Skeletal muscle satellite cell (primary cell): Measurements from ENCODE around the gene IGFN1.

Source experiments
- H3K27me3 ChIP-seq: 2 replicates; pipeline ENCODE4 v1.7.0; 2013; ENCODE audit warnings: low read length; ENCODE audit not compliant: control insufficient read depth, insufficient read depth
- H3K36me3 ChIP-seq: 2 replicates; pipeline ENCODE4 v1.7.0; 2013; ENCODE audit warnings: mild to moderate bottlenecking, control low read depth, low read length; ENCODE audit not compliant: insufficient read depth
- H3K4me1 ChIP-seq: 2 replicates; pipeline ENCODE4 v1.7.0; 2013; ENCODE audit warnings: low read length; ENCODE audit not compliant: control insufficient read depth, insufficient read depth
- H3K4me2 ChIP-seq: 2 replicates; pipeline ENCODE4 v1.7.0; 2013; ENCODE audit warnings: mild to moderate bottlenecking, low read length
- H3K4me3 ChIP-seq: 2 replicates; pipeline ENCODE4 v1.7.0; 2013; ENCODE audit warnings: low read length
- H3K9ac ChIP-seq: 2 replicates; pipeline ENCODE4 v1.7.0; 2013; ENCODE audit warnings: mild to moderate bottlenecking, low read depth, low read length, moderate library complexity
- H3K9me3 ChIP-seq: replicated peaks from 2 replicates; pipeline ENCODE4 v1.7.0; 2013; ENCODE audit warnings: mild to moderate bottlenecking, control low read depth, low read length

IGFN1 gene

GRCh38 chr1:201264554-201264953, 73.9 kb downstream of the IGFN1 start:
- H3K27me3 ChIP-seq: no peaks in the 10 kb centered on the region

GRCh38 chr1:201265756-201266155, 75.1 kb downstream of the IGFN1 start:
- Histone ChIP-seq H3K4me1 (peaks cover 52% of the 10 kb centered on the region), H3K27me3 (no peaks in the 10 kb centered on the region), H3K4me2 (no peak overlapping the region), H3K36me3 (no peaks in the 10 kb centered on the region), H3K9me3 (no peaks in the 10 kb centered on the region), H3K4me3 (no peak overlapping the region), H3K9ac (no peak overlapping the region)

More at GRCh38 chr1:201264554-201264953, 73.9 kb downstream of the IGFN1 start:
- no peak overlapping the region for H3K9ac ChIP-seq
- H3K4me2 ChIP-seq: no peak overlapping the region
- H3K9me3 ChIP-seq: no peaks in the 10 kb centered on the region
- H3K36me3 ChIP-seq: no peaks in the 10 kb centered on the region
- H3K4me3 ChIP-seq: no peak overlapping the region
- peaks cover 64% of the 10 kb centered on the region for H3K4me1 ChIP-seq

GRCh38 chr1:201266276-201266675, 75.7 kb downstream of the IGFN1 start:
- Histone ChIP-seq H3K9ac (peak overlapping the region; percentile 46), H3K36me3 (no peaks in the 10 kb centered on the region), H3K9me3 (no peaks in the 10 kb centered on the region), H3K4me1 (peaks cover 48% of the 10 kb centered on the region), H3K27me3 (no peaks in the 10 kb centered on the region), H3K4me3 (no peak overlapping the region), H3K4me2 (peak overlapping the region; percentile 63)

GRCh38 chr1:201266774-201267173, 76.2 kb downstream of the IGFN1 start:
- Histone ChIP-seq H3K9me3 (no peaks in the 10 kb centered on the region), H3K9ac (peak overlapping the region; percentile 69), H3K4me2 (peak overlapping the region; percentile 63), H3K36me3 (no peaks in the 10 kb centered on the region), H3K4me1 (peaks cover 43% of the 10 kb centered on the region), H3K4me3 (no peak overlapping the region), H3K27me3 (no peaks in the 10 kb centered on the region)

DNA sequence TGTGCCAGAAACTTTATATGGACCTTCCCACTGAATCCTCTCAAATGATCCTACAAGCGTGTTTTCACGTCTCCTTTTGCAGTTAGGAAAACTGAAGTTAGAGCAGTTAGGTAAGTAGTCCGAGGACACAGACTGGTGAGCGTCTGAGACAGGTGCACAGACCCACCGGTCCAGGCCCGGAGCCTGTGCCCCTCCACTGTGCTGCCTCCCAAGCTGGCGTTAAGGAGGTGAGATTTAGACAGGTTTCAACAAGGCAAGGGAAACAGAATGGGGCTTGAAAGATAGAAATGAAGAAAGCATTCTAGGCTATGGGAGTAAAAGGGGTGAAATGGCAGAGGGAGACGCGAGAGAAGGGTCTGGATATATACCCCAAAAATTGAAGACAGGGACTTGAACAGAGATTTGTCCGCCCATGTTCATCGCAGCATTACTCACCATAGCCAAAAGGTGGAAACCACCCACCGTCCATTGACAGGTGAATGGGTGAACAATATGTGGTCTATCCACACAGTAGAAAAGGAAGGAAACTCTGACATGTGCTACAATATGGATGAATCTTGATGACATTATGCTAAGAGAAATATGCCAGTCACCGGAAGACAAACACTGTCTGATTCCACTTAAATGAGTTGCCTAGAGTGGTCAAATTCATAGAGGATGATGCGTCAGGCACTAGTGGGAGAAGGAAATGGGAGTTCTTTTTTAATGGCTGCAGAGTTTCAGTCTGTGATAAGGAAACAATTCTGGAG, 77.0 kb downstream of the IGFN1 start:
- Histone ChIP-seq H3K27me3 (no peaks in the 10 kb centered on the region), H3K4me1 (peaks cover 42% of the 10 kb centered on the region), H3K36me3 (no peaks in the 10 kb centered on the region), H3K9ac (peak overlapping the region; percentile 69), H3K9me3 (no peaks in the 10 kb centered on the region), H3K4me3 (no peak overlapping the region), H3K4me2 (peak overlapping the region; percentile 63)

DNA sequence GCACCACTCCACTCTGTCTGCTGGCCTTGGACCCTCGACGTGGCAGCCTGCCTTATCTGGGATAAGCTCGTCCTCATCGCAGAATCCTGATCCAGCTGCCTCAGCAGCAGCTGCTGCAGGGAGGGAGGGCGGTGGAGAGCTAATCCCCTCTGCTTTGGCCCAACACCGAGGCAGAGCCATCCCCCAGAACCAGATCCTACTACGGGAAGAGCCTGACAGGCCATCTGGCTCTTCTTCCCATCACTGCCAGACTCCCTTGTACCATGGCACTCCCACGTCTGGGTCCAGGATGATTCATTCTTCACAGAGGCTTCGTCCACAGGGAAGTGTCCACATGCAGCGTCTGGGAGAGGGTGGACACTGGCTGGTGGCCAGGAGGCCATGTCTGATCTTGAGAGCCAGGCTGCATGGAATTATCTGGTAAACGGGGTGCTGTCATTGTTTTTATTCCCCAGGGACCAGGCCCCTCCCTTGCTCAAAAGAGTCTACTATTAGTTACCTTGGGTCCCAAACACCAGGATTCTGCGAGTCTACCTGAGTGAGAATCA, 78.1 kb downstream of the IGFN1 start:
- H3K36me3 ChIP-seq: no peaks in the 10 kb centered on the region
- no peaks in the 10 kb centered on the region for H3K9me3 ChIP-seq
- peak overlapping the region; percentile 63 for H3K9ac ChIP-seq
- peak overlapping the region; percentile 21 for H3K4me3 ChIP-seq
- peak overlapping the region; percentile 53 for H3K4me2 ChIP-seq
- H3K27me3 ChIP-seq: no peaks in the 10 kb centered on the region
- peaks cover 42% of the 10 kb centered on the region for H3K4me1 ChIP-seq

- Histone ChIP-seq H3K4me3 (no peak overlapping the region), H3K4me1 (peaks cover 44% of the 10 kb centered on the region)
Measured at GRCh38 chr1:201269281-201269680, 78.7 kb downstream of the IGFN1 start.

DNA sequence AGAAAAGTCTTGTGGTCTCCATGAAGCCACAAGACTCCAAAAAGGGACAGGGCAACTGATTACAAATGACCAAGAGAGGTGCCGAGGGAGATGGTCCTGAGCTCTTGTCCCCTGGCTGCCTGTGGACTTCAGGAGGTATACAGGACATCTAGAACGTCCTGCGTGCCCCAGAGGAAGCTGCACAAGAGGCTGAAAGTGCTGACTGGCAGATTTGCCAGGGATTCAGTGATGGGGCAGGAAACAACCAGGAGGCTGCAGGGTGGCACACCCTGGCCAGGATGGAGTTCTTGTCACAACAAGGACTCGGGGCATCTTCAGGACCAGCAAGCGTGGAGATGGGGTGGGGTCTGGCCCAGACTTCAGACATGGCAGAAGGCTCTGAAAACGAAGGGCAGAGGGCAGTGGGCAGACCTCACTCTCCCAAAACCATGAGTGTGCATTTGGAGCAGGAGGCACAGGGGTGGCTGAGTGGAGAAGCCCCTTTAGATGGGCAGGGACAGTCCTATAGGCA, 79.3 kb downstream of the IGFN1 start:
- Histone ChIP-seq H3K27me3 (no peaks in the 10 kb centered on the region), H3K4me3 (no peak overlapping the region), H3K4me2 (no peak overlapping the region), H3K9me3 (no peaks in the 10 kb centered on the region), H3K36me3 (no peaks in the 10 kb centered on the region), H3K9ac (no peak overlapping the region), H3K4me1 (peaks cover 50% of the 10 kb centered on the region)

More at GRCh38 chr1:201269281-201269680, 78.7 kb downstream of the IGFN1 start:
- no peaks in the 10 kb centered on the region for H3K27me3 ChIP-seq
- H3K36me3 ChIP-seq: no peaks in the 10 kb centered on the region
- no peaks in the 10 kb centered on the region for H3K9me3 ChIP-seq
- no peak overlapping the region for H3K4me2 ChIP-seq
- no peak overlapping the region for H3K9ac ChIP-seq

- no peaks in the 10 kb centered on the region for H3K9me3 ChIP-seq
- H3K4me3 ChIP-seq: no peak overlapping the region
- no peak overlapping the region for H3K9ac ChIP-seq
- no peak overlapping the region for H3K4me2 ChIP-seq
- H3K27me3 ChIP-seq: no peaks in the 10 kb centered on the region
- H3K4me1 ChIP-seq: peaks cover 54% of the 10 kb centered on the region
- H3K36me3 ChIP-seq: no peaks in the 10 kb centered on the region
Measured at GRCh38 chr1:201270616-201271390, 80.2 kb downstream of the IGFN1 start.

DNA sequence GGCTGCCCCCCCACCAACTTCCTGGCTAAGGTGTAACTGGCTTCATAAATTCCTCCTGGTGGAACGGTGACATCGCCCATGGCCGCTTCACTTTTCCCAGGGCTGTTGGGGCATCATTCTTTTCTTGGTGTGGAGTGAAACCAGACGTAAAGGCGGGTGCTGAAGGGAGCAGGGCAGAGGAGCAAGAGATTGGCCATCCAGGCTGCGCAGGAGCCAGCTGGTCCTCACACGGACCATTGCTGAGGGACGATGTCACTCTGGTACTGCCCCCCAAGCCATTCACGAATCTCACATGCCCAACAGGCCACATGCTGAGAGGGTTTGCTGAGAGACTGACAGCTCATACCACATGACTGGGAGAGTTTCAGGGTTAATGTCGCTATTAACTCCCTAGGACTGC, 82.2 kb downstream of the IGFN1 start:
- Histone ChIP-seq H3K4me2 (no peak overlapping the region), H3K9ac (no peak overlapping the region), H3K4me1 (peaks cover 40% of the 10 kb centered on the region), H3K4me3 (no peak overlapping the region), H3K27me3 (no peaks in the 10 kb centered on the region), H3K36me3 (no peaks in the 10 kb centered on the region), H3K9me3 (no peaks in the 10 kb centered on the region)

DNA sequence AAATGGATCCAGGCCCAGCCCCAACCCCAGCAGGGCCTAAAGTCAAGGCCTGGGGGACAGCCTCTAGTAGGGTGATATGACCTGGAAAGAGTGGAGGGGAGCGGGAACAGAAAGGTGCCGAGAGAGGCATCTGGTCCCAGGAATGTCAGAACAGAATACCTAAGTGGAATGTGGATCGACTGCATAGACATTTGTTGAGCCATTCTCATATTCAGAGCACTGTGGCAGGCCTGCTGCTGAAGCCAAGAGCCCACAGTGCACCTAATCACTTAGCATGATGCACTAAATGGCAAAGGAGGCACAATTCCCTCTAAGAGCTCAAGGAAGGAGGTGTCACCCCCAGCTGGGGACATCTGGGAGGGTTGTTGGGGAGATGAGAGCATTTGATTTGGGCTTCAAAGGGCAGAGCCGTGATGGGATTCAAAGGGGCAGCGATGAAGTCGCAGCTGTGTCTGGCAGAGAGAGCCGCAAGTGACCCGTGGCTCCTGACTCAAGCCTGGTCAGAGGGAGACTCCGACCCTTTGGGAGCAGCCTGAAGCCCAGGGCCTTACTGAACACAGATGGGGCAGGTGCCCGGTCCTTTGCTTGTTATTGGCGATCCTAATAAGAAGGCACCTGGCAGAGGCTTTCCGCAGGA, 84.1 kb downstream of the IGFN1 start:
- Histone ChIP-seq H3K4me2 (peak overlapping the region; percentile 60), H3K27me3 (no peaks in the 10 kb centered on the region), H3K9ac (peak overlapping the region; percentile 45), H3K4me3 (no peak overlapping the region), H3K9me3 (no peaks in the 10 kb centered on the region), H3K4me1 (peaks cover 22% of the 10 kb centered on the region), H3K36me3 (no peaks in the 10 kb centered on the region)
